Fibroblast of lung (primary cell): Measurements from ENCODE around the gene ZNRF4. TPM values are rescaled to one million over a fixed set of nuclear protein-coding genes. Genes with fewer than 3 reads are reported as not detected.

Experiments
- DNase-seq, 2 donors: peaks; one replicate each; pipeline versions ENCODE4 v3.0.0 to v3.0.0-alpha.2; 2010; ENCODE audit warnings: low read depth in 2 of 2
- H2AFZ ChIP-seq: 2 replicates; pipeline ENCODE4 v1.5.1; 2012; ENCODE audit warnings: low read length, control low read depth, inconsistent platforms
- H3K27ac ChIP-seq: 2 replicates; pipeline ENCODE4 v1.5.1; 2011; ENCODE audit warnings: low read length, control low read depth; ENCODE audit not compliant: insufficient read depth
- H3K27me3 ChIP-seq: 2 replicates; pipeline ENCODE4 v1.5.1; 2011; ENCODE audit warnings: mild to moderate bottlenecking, low read length; ENCODE audit not compliant: control insufficient read depth, insufficient read depth
- H3K36me3 ChIP-seq: 2 replicates; pipeline ENCODE4 v1.5.1; 2011; ENCODE audit warnings: low read length; ENCODE audit not compliant: control insufficient read depth, insufficient read depth
- H3K4me1 ChIP-seq: 2 replicates; pipeline ENCODE4 v1.5.1; 2011; ENCODE audit warnings: low read length; ENCODE audit not compliant: control insufficient read depth, insufficient read depth; ENCODE audit errors: extremely low read depth
- H3K4me2 ChIP-seq: 2 replicates; pipeline ENCODE4 v1.5.1; 2011; ENCODE audit warnings: low read length, control low read depth; ENCODE audit not compliant: insufficient read depth; ENCODE audit errors: extremely low read depth
- H3K4me3 ChIP-seq, 4 experiments: fragments of 200-600 bp in 1 of 4; sonication (generic) in 1 of 4; replicated peaks in 1 of 4; 2 replicates each; pipeline ENCODE4 v1.5.1; 2011 to 2016; ENCODE audit warnings: low read length in 4 of 4, low read depth in 3 of 4, mild to moderate bottlenecking in 3 of 4, control low read depth in 2 of 4, inconsistent platforms in 1 of 4, mixed read lengths in 1 of 4; ENCODE audit not compliant: insufficient read depth in 1 of 4; ENCODE audit errors: control extremely low read depth in 1 of 4
- H3K79me2 ChIP-seq: 2 replicates; pipeline ENCODE4 v1.5.1; 2012; ENCODE audit warnings: mild to moderate bottlenecking, low read length, inconsistent platforms; ENCODE audit not compliant: control insufficient read depth, insufficient read depth
- H3K9ac ChIP-seq: 2 replicates; pipeline ENCODE4 v1.5.1; 2011; ENCODE audit warnings: mild to moderate bottlenecking, low read length, control low read depth; ENCODE audit not compliant: insufficient read depth
- H3K9me3 ChIP-seq: 2 replicates; pipeline ENCODE4 v1.5.1; 2012; ENCODE audit warnings: low read depth, low read length; ENCODE audit not compliant: control insufficient read depth, insufficient read depth
- H4K20me1 ChIP-seq: 2 replicates; pipeline ENCODE4 v1.5.1; 2011; ENCODE audit warnings: low read length; ENCODE audit not compliant: control insufficient read depth, insufficient read depth; ENCODE audit errors: extremely low read depth
- CTCF ChIP-seq, 2 donors: IDR thresholded peaks in 1 of 2; conservative IDR thresholded peaks in 1 of 2; 1 replicate in 1 of 2; 2 replicates in 1 of 2; pipeline ENCODE4 v1.5.1; 2011 to 2012; ENCODE audit warnings: low read length in 2 of 2, control low read depth in 1 of 2, inconsistent platforms in 1 of 2, low read depth in 1 of 2, mild to moderate bottlenecking in 1 of 2
- EZH2 ChIP-seq: IDR thresholded peaks from 2 replicates; pipeline ENCODE4 v1.5.1; 2012; ENCODE audit warnings: low read length, control low read depth, mild to moderate bottlenecking; ENCODE audit errors: missing control alignments
- polyA plus RNA-seq, 2 donors: library from polyadenylated mRNA; depleted of rRNA in 1 of 2; stranded (reverse) in 1 of 2; unstranded in 1 of 2; fragments of >200 nt; gene quantifications; 2 replicates each; pipeline ENCODE4 v1.2.1, GENCODE V29; 2011 to 2012; ENCODE audit warnings: missing spikeins in 1 of 2
- total RNA-seq: library from RNA; depleted of rRNA; stranded (reverse); fragments of >200 nt; gene quantifications from 2 replicates; pipeline ENCODE4 v1.2.1, GENCODE V29; 2014

The ZNRF4 gene
- total and polyA plus RNA-seq, 2 donors (not counting 1 experiment from before 2014, with no cell fraction given), result not detected

- Histone ChIP-seq H3K4me1 (no peaks in the 10 kb centered on the region), H3K36me3 (no peaks in the 10 kb centered on the region), H3K9ac (no peak overlapping the region), H3K79me2 (no peaks in the 10 kb centered on the region), H3K27me3 (peaks cover 4% of the 10 kb centered on the region), H3K9me3 (no peaks in the 10 kb centered on the region), H3K27ac (no peak overlapping the region), H4K20me1 (no peaks in the 10 kb centered on the region), H3K4me3 (no peak overlapping the region), H2AFZ (no peak overlapping the region), H3K4me2 (no peak overlapping the region)
- TF ChIP-seq CTCF (conservative IDR thresholded peaks at IDR 0.05 in 1 of 2, IDR thresholded peaks at IDR 0.05 in 1 of 2; ENCODE audit: low read depth in 1 of 2, low read length in 2 of 2) (no peak), EZH2 (no peak)
- DNase-seq, result no peak
Measured at GRCh38 chr19:5420953-5421352, 34.3 kb upstream of the ZNRF4 start.

- TF ChIP-seq CTCF (conservative IDR thresholded peaks at IDR 0.05 in 1 of 2, IDR thresholded peaks at IDR 0.05 in 1 of 2; ENCODE audit: low read depth in 1 of 2, low read length in 2 of 2), result no peak
- TF ChIP-seq EZH2, result no peak
- Histone ChIP-seq H4K20me1 (no peaks in the 10 kb centered on the region), H3K4me1 (no peaks in the 10 kb centered on the region), H3K9me3 (no peaks in the 10 kb centered on the region), H3K9ac (no peak overlapping the region), H3K27ac (no peak overlapping the region), H3K4me3 (no peak overlapping the region), H3K27me3 (no peaks in the 10 kb centered on the region), H3K36me3 (no peaks in the 10 kb centered on the region), H2AFZ (no peak overlapping the region), H3K79me2 (no peaks in the 10 kb centered on the region), H3K4me2 (no peak overlapping the region)
- DNase-seq, result no peak
Measured at GRCh38 chr19:5423567-5424125, 31.6 kb upstream of the ZNRF4 start.

GRCh38 chr19:5424192-5424973 lies 30.8 kb upstream of the ZNRF4 start:
- H3K36me3 ChIP-seq, result no peaks in the 10 kb centered on the region
- H3K79me2 ChIP-seq, result no peaks in the 10 kb centered on the region
- no peak for DNase-seq
- no peak overlapping the region for H2AFZ ChIP-seq
- no peaks in the 10 kb centered on the region for H3K4me1 ChIP-seq
- H4K20me1 ChIP-seq, result no peaks in the 10 kb centered on the region
- TF ChIP-seq CTCF (conservative IDR thresholded peaks at IDR 0.05 in 1 of 2, IDR thresholded peaks at IDR 0.05 in 1 of 2; ENCODE audit: low read depth in 1 of 2, low read length in 2 of 2) (no peak), EZH2 (no peak)
- no peaks in the 10 kb centered on the region for H3K27me3 ChIP-seq
- no peak overlapping the region for H3K27ac ChIP-seq
- no peak overlapping the region for H3K9ac ChIP-seq
- H3K4me2 ChIP-seq, result no peak overlapping the region
- H3K9me3 ChIP-seq, result no peaks in the 10 kb centered on the region
- H3K4me3 ChIP-seq, result no peak overlapping the region
